GM12878 (cell line): ENCODE measurements around the gene OGFR.

ENCODE experiments used
- CBFB ChIP-seq: IDR thresholded peaks from 2 replicates; pipeline ENCODE4 v1.6.1; 2016; ENCODE audit warnings: antibody characterized with exemption, low read depth
- CHD1 ChIP-seq: IDR thresholded peaks from 2 replicates; pipeline ENCODE4 v1.6.1; 2012; ENCODE audit warnings: low read depth, low read length, improper control_type of control experiment
- KAT2A ChIP-seq: conservative IDR thresholded peaks from 2 replicates; pipeline ENCODE4 v1.6.1; 2011; ENCODE audit warnings: low read depth, low read length; ENCODE audit not compliant: control insufficient read depth
- NFYB ChIP-seq: IDR thresholded peaks from 2 replicates; pipeline ENCODE4 v1.6.1; 2011; ENCODE audit warnings: low read depth, mild to moderate bottlenecking, low read length, improper control_type of control experiment, moderate library complexity; ENCODE audit not compliant: insufficient read depth
- POLR2A ChIP-seq: IDR thresholded peaks from 2 replicates; pipeline ENCODE4 v1.6.1; 2011; ENCODE audit warnings: low read depth, mild to moderate bottlenecking, low read length
- POLR2AphosphoS2 ChIP-seq: IDR thresholded peaks from 2 replicates; pipeline ENCODE4 v1.6.1; 2011; ENCODE audit warnings: low read depth, mild to moderate bottlenecking, low read length, improper control_type of control experiment, moderate library complexity
- RUNX3 ChIP-seq: IDR thresholded peaks from 2 replicates; pipeline ENCODE4 v1.6.1; 2012; ENCODE audit warnings: low read length, inconsistent platforms

- no peak for TF ChIP-seq POLR2AphosphoS2
- no peak for TF ChIP-seq CBFB
- no peak for TF ChIP-seq NFYB
- no peak for TF ChIP-seq POLR2A
- TF ChIP-seq KAT2A: no peak
- TF ChIP-seq RUNX3: no peak
- no peak for TF ChIP-seq CHD1
Observed at GRCh38 chr20:62820208-62820961, 15.8 kb downstream of the OGFR start.
